ENCODE data around the gene KLHL5. TPM values are rescaled to one million over a fixed set of nuclear protein-coding genes. Genes with fewer than 3 reads are reported as not detected.

KLHL5 gene
- total RNA-seq, 1 donor from 2014 or later: 76.5 TPM

- peak; percentile 69 for DNase-seq (ENCODE audit: low read depth, low spot score)
Observed at GRCh38 chr4:39043861-39044363, 18.1 kb upstream of the KLHL5 start.

- DNase-seq (ENCODE audit: low read depth, low spot score): peak; percentile 84
Observed at GRCh38 chr4:39044364-39044955, 17.6 kb upstream of the KLHL5 start.

GRCh38 chr4:39044956-39045826, 16.8 kb upstream of the KLHL5 start:
- DNase-seq (ENCODE audit: low read depth, low spot score): no peak

GRCh38 chr4:39045827-39046221, 16.2 kb upstream of the KLHL5 start:
- no peak for DNase-seq (ENCODE audit: low read depth, low spot score)

GRCh38 chr4:39046249-39046648, 15.8 kb upstream of the KLHL5 start:
- no peak for DNase-seq (ENCODE audit: low read depth, low spot score)

- DNase-seq (ENCODE audit: low read depth, low spot score): no peak
Observed at GRCh38 chr4:39047681-39048080, 14.4 kb upstream of the KLHL5 start.

GRCh38 chr4:39048311-39048710, 13.7 kb upstream of the KLHL5 start:
- DNase-seq (ENCODE audit: low read depth, low spot score): no peak

- DNase-seq (ENCODE audit: low read depth, low spot score): no peak
Observed at GRCh38 chr4:39050590-39050989, 11.4 kb upstream of the KLHL5 start.

- DNase-seq (ENCODE audit: low read depth, low spot score): no peak
Observed at GRCh38 chr4:39051492-39051891, 10.5 kb upstream of the KLHL5 start.

- no peak for DNase-seq (ENCODE audit: low read depth, low spot score)
Observed at GRCh38 chr4:39053983-39054382, 8.0 kb upstream of the KLHL5 start.

GRCh38 chr4:39054497-39054896, 7.5 kb upstream of the KLHL5 start:
- DNase-seq (ENCODE audit: low read depth, low spot score): no peak

GRCh38 chr4:39056023-39056422, 6.0 kb upstream of the KLHL5 start:
- no peak for DNase-seq (ENCODE audit: low read depth, low spot score)

GRCh38 chr4:39061457-39061856, 575 bp upstream of the KLHL5 start:
- DNase-seq (ENCODE audit: low read depth, low spot score): no peak

- DNase-seq (ENCODE audit: low read depth, low spot score): no peak
Observed at GRCh38 chr4:39062770-39063097, 702 bp downstream of the KLHL5 start.

GRCh38 chr4:39063430-39063829, 1.4 kb downstream of the KLHL5 start:
- DNase-seq (ENCODE audit: low read depth, low spot score): no peak

GRCh38 chr4:39066371-39066770, 4.3 kb downstream of the KLHL5 start:
- no peak for DNase-seq (ENCODE audit: low read depth, low spot score)

GRCh38 chr4:39067031-39067430, 5.0 kb downstream of the KLHL5 start:
- DNase-seq (ENCODE audit: low read depth, low spot score): no peak

GRCh38 chr4:39067451-39067850, 5.4 kb downstream of the KLHL5 start:
- DNase-seq (ENCODE audit: low read depth, low spot score): no peak

GRCh38 chr4:39068907-39069306, 6.9 kb downstream of the KLHL5 start:
- DNase-seq (ENCODE audit: low read depth, low spot score): no peak

- DNase-seq (ENCODE audit: low read depth, low spot score): no peak
Observed at GRCh38 chr4:39078829-39079228, 16.8 kb downstream of the KLHL5 start.

GRCh38 chr4:39083164-39083563, 21.1 kb downstream of the KLHL5 start:
- no peak for DNase-seq (ENCODE audit: low read depth, low spot score)

GRCh38 chr4:39085891-39086290, 23.9 kb downstream of the KLHL5 start:
- no peak for DNase-seq (ENCODE audit: low read depth, low spot score)

- DNase-seq (ENCODE audit: low read depth, low spot score): no peak
Observed at GRCh38 chr4:39096847-39097246, 34.8 kb downstream of the KLHL5 start.

All from pulmonary artery endothelial cell (primary cell).